ENCODE results near the gene SMAD3.

- no peak for TF ChIP-seq CTCF (IDR thresholded peaks at IDR 0.05)
- TF ChIP-seq POLR2A (IDR thresholded peaks at IDR 0.05): no peak
These were observed 45.4 kb upstream of the SMAD3 start for GRCh38 chr15:67019884-67020520.

Measured in body of pancreas (tissue), 4 donors.